PFSK-1 (cell line): ENCODE results near the gene GNB1.
A peak's percentile ranks its signal among the peaks of the same experiment; 100 is the strongest.

Experiments
- FOXP2 ChIP-seq: optimal IDR thresholded peaks from 2 replicates; pipeline ENCODE3; 2011; ENCODE audit warnings: borderline replicate concordance, control low read depth, inconsistent platforms; ENCODE audit not compliant: insufficient read depth; ENCODE audit errors: extremely low read length, extremely low read depth
- POLR2AphosphoS5 ChIP-seq: IDR thresholded peaks from 2 replicates; pipeline ENCODE4 v1.6.1; 2012; ENCODE audit warnings: low read depth, mild to moderate bottlenecking, control low read depth, low read length, moderate library complexity
- SIN3A ChIP-seq: IDR thresholded peaks from 2 replicates; pipeline ENCODE4 v1.6.1; 2012; ENCODE audit warnings: mild to moderate bottlenecking, low read length, moderate library complexity, borderline replicate concordance; ENCODE audit not compliant: insufficient read depth
- TAF1 ChIP-seq: IDR thresholded peaks from 2 replicates; pipeline ENCODE4 v1.6.1; 2012; ENCODE audit warnings: low read length, control low read depth, borderline replicate concordance; ENCODE audit not compliant: insufficient read depth
- TF ChIP-seq, protein P1 (sequence below), 2 experiments: IDR thresholded peaks; 2 replicates each; pipeline versions ENCODE4 v1.6.1 to v1.8.0; 2011 to 2012; ENCODE audit warnings: low read depth in 2 of 2, low read length in 2 of 2, control low read depth in 1 of 2, inconsistent platforms in 1 of 2, mild to moderate bottlenecking in 1 of 2, moderate library complexity in 1 of 2; ENCODE audit not compliant: insufficient read depth in 1 of 2

The GNB1 gene

DNA sequence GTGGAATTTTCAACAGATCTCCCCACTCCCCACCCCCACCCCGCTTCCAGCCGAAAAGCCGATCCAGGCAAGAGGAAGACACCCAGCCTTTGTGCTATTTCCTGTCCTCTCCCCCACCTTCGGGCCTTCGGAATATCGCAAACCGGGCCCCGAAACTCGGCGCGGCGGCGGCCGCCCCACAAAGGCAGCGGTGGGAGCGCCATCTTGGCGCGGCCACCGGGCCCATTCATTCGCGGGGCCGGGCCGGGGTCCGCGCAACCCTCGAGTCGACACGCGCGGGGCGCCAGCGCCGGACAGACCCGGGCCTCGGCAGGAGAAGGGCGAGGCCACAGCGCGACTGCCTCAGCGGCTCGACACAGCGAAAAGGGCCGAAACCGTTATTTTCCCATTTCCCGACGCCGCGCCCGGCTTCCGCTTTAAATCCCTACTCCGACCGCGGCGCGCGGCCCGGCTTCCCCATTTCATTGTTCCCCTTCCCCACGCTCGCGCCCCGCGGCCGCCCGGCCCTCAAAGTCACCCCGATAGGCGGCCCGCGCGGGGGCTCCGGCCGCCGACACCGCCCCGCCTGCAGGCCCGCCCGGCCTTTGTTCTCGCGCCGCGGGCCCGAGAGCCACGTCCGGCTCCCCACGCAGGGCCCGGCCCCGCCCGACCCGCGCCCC lies 911 bp downstream of the GNB1 start:
- no peak for TF ChIP-seq FOXP2
- TF ChIP-seq SIN3A = peak; percentile 30; the same call in 1 of the 2 replicates
- 0 out of 2 replicates have a peak, but pooled peaks have one; percentile 28 for TF ChIP-seq POLR2AphosphoS5
- TF ChIP-seq TAF1 = no peak
- TF ChIP-seq, protein P1, sequence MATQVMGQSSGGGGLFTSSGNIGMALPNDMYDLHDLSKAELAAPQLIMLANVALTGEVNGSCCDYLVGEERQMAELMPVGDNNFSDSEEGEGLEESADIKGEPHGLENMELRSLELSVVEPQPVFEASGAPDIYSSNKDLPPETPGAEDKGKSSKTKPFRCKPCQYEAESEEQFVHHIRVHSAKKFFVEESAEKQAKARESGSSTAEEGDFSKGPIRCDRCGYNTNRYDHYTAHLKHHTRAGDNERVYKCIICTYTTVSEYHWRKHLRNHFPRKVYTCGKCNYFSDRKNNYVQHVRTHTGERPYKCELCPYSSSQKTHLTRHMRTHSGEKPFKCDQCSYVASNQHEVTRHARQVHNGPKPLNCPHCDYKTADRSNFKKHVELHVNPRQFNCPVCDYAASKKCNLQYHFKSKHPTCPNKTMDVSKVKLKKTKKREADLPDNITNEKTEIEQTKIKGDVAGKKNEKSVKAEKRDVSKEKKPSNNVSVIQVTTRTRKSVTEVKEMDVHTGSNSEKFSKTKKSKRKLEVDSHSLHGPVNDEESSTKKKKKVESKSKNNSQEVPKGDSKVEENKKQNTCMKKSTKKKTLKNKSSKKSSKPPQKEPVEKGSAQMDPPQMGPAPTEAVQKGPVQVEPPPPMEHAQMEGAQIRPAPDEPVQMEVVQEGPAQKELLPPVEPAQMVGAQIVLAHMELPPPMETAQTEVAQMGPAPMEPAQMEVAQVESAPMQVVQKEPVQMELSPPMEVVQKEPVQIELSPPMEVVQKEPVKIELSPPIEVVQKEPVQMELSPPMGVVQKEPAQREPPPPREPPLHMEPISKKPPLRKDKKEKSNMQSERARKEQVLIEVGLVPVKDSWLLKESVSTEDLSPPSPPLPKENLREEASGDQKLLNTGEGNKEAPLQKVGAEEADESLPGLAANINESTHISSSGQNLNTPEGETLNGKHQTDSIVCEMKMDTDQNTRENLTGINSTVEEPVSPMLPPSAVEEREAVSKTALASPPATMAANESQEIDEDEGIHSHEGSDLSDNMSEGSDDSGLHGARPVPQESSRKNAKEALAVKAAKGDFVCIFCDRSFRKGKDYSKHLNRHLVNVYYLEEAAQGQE (IDR thresholded peaks at IDR 0.05; ENCODE audit: insufficient read depth in 1 of 2, low read depth in 2 of 2, low read length in 2 of 2) = no peak

DNA sequence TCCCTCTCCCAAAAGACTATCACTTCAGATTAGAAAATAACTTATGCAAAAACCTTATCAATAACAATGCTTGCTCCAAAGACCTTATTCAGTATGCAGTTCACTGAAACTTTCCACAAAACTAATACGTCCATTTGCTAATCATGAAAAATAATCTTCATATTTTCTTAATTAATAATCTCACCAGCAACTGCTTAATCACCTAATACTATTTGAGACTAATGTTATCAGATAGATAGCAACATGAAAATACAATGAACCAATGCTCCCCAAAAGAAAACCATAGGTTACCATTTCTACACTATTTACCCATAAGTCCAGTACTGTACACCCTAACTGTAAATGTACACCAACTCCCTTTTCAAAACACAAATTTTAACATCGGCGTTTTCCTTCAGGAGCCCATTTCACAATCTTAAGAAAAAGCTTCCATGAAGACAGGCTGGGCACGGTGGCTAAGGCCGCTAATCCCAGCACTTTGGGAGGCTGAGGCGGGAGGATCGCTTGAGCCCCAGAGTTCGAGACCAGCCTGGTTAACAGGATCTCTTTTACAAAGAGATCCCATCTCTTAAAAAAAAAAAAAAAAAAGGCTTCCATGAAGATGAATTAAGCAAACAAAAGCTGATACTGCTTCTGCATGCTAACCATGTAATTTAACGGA lies 1.7 kb downstream of the GNB1 start:
- TF ChIP-seq, protein P1 (IDR thresholded peaks at IDR 0.05; ENCODE audit: insufficient read depth in 1 of 2, low read depth in 2 of 2, low read length in 2 of 2) = no peak
- TF ChIP-seq FOXP2 = no peak
- no peak for TF ChIP-seq POLR2AphosphoS5
- TF ChIP-seq TAF1 = no peak
- TF ChIP-seq SIN3A = no peak

DNA sequence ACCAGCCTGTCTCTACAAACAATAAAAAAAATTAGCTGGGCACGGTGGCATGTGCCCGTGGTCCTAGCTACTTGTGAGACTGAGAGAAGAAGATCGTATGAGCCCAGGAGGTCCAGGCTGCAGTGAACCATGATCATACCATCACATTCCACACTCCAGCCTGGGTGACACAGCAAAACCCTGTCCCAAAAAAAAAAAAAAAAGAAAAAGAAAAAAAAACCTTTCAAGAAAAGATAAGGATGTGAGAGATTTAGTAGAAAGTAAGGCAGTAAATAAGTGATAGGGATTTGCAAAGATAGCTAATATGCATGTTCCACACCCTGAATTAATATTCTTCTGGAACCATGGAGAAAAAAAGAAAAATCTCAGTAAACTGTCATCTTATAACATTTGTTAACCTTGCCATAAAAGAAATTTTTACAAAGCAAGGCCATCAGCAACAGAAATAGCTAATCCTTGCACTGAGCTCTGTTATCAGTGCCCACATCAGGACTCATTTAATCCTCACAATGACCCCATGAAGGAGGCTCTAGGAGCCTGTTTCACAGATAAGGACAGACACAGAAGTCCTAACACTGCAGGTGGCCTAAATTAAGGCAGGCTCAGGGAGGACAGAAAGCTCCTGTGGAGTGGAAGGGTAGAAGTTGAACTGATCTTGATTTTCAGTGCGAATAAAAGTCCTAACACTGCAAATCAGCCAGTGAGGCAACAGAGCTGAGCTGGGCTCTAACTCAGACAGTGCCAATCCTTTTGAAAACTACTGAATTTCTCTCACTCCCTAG lies 7.6 kb downstream of the GNB1 start:
- TF ChIP-seq, protein P1 (IDR thresholded peaks at IDR 0.05; ENCODE audit: insufficient read depth in 1 of 2, low read depth in 2 of 2, low read length in 2 of 2) = no peak
- TF ChIP-seq FOXP2 (no peak), TAF1 (no peak), SIN3A (no peak), POLR2AphosphoS5 (no peak)

DNA sequence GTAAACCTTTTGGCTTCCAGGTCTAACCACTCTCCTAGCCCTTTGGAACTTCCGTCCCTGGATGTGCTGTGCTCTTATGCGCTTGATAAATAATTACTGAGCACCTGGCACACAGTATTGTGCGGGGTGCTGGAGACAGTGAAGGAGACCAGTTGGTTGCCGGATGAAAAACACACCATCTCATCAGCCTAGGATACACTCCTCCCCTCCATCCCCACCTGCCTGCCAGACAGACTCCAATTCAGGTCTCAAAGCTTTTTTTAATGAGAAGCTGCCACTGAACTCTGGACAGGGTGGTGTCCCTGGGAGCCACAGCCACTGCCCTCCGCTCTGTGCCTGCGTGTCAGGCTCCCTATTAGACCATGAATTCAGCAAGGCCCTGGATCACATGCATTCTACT lies 9.2 kb downstream of the GNB1 start:
- TF ChIP-seq, protein P1 (IDR thresholded peaks at IDR 0.05; ENCODE audit: insufficient read depth in 1 of 2, low read depth in 2 of 2, low read length in 2 of 2) = no peak
- TF ChIP-seq SIN3A (no peak), FOXP2 (no peak)
